GM12873 (cell line): Measurements from ENCODE around the gene BAIAP2.

Experiments used
- TF ChIP-seq, protein P1 (sequence below): IDR thresholded peaks from 2 replicates; pipeline ENCODE4 v1.5.1; 2012; ENCODE audit warnings: low read depth, mild to moderate bottlenecking, moderate library complexity, low read length, control low read depth; ENCODE audit not compliant: insufficient read depth; ENCODE audit errors: missing control alignments

BAIAP2 gene

DNA sequence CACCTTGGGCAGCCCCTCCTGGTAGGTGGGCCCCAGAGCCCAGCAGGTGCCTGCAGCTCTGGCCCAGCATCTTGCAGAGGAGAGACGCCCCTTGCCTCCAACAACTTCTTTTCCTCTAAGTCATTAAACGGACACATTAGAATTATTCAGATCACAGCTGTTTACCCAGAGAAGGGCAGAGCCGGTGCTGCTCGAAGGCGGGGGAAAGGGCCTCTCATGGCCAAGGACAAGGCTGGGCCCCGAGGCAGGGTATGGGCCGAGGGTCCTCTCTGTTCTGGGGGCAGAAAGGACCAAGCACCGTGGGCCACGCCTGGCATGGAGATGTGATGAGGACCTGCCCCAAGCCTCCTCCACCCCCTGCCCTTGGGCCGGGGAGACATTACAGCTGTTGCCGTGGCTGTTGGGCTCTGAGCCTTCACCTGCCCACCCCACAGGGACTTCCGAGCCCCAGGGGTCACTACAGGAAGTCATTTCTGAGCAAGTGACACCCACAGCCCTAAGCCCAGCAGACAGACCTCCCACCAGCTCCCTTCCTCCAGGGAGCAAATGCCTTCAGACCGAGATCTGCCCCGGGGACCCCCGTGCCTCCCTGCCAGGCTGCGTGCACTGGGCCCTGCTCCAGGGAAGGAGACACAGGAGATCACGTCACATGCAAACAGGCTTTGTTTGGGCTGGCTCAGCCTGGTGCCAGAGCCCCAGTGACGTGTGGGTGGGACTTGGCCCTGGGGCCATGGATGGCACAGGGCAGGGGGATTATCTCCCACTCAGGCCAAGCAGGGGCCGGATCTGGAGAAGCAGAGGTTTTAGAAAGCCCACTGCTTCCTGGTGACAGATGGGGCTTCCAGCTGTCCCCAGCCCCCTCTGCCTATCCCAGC is 129.7 kb downstream of the BAIAP2 start:
- TF ChIP-seq, protein P1, sequence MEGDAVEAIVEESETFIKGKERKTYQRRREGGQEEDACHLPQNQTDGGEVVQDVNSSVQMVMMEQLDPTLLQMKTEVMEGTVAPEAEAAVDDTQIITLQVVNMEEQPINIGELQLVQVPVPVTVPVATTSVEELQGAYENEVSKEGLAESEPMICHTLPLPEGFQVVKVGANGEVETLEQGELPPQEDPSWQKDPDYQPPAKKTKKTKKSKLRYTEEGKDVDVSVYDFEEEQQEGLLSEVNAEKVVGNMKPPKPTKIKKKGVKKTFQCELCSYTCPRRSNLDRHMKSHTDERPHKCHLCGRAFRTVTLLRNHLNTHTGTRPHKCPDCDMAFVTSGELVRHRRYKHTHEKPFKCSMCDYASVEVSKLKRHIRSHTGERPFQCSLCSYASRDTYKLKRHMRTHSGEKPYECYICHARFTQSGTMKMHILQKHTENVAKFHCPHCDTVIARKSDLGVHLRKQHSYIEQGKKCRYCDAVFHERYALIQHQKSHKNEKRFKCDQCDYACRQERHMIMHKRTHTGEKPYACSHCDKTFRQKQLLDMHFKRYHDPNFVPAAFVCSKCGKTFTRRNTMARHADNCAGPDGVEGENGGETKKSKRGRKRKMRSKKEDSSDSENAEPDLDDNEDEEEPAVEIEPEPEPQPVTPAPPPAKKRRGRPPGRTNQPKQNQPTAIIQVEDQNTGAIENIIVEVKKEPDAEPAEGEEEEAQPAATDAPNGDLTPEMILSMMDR: no peak

GRCh38 chr17:81165246-81166032 is 130.5 kb downstream of the BAIAP2 start, which contains the start of gene PVALEF:
TSS of gene PVALEF (plus strand) at chr17:81165507. CDS start at chr17:81181227, 15,720 bp downstream.
- TF ChIP-seq, protein P1: no peak

DNA sequence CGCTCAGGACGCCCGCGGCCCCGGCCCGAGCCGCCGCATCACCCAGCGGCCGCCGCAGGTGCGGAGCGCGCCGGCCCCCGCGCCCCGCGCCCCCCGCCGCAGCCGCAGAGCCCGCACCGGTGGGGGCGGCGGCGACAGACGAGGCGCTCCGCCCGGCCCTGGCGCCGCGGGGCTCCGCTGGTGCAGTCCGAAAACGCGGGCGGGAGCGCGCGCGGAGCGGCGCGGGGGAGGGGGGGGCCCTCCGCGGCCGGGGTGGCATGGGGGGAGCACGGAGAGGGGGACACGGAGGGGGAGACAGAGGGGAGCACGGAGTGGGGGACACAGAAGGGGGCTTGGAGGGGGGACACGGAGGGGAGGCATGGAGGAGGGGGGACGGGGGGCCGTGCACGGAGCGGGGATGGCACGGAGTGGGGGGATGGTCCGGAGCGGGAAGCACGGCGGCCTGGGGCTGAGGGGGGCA is 131.1 kb downstream of the BAIAP2 start, which contains the start of gene AATK:
Gene AATK (minus strand): TSS at position 189 of the 460 bp plus-strand sequence. CDS start 229 bp downstream, outside the sequence.
- TF ChIP-seq, protein P1: no peak
